Ovary (tissue), 3 donors: Measurements from ENCODE around the gene CLDN34.

ENCODE experiments used
- CTCF ChIP-seq, 3 donors: fragments of 450-650 bp in 2 of 3; fragments of 200-600 bp in 1 of 3; IDR thresholded peaks; one replicate each; pipeline versions ENCODE4 v1.5.1 to v1.8.0; 2016 to 2022; ENCODE audit warnings: antibody characterized with exemption in 3 of 3, mild to moderate bottlenecking in 1 of 3
- POLR2A ChIP-seq: fragments of 450-650 bp; IDR thresholded peaks from one replicate; pipeline ENCODE4 v1.6.1; 2017; ENCODE audit warnings: antibody characterized with exemption, mild to moderate bottlenecking, moderate library complexity
- donor health status: DM: no; HTN: no; CAD: no.

DNA sequence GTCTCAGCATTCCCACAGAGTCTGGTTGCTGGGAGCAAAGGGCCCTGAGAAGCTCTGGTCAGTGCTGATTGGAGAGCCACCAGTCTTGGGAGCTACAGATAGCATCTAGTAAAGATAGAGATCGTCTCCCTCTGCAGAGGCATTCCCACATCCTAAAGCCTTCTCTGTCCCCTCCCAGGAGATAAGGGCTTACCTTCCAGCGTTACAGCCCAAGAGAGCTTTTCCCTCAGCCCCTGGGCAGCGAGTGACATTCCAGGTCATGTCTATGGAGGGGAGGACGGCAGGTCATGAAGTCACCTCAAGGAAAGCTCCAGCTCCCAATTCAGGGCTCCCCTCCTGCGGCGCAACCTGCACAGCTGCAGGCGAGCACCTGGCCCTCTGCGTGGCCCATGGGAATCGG is 29.9 kb downstream of the CLDN34 start:
- TF ChIP-seq CTCF (IDR thresholded peaks at IDR 0.05) (no peak), POLR2A (no peak)
